Activated T-cell treated with anti-CD3 and anti-CD28 coated beads for 48 hours (primary cell): ENCODE results near the gene PAF1.
A peak's percentile ranks its signal among the peaks of the same experiment; 100 is the strongest.
"Not testable (repeated sequence)": the region's sequence is repeated elsewhere in the genome, so short reads cannot be mapped to it uniquely, and the experiment has no call there.

Experiments
- DNase-seq: peaks from one replicate; pipeline ENCODE4 v3.0.0-alpha.2; 2020; ENCODE audit warnings: low read depth

The PAF1 gene

DNA sequence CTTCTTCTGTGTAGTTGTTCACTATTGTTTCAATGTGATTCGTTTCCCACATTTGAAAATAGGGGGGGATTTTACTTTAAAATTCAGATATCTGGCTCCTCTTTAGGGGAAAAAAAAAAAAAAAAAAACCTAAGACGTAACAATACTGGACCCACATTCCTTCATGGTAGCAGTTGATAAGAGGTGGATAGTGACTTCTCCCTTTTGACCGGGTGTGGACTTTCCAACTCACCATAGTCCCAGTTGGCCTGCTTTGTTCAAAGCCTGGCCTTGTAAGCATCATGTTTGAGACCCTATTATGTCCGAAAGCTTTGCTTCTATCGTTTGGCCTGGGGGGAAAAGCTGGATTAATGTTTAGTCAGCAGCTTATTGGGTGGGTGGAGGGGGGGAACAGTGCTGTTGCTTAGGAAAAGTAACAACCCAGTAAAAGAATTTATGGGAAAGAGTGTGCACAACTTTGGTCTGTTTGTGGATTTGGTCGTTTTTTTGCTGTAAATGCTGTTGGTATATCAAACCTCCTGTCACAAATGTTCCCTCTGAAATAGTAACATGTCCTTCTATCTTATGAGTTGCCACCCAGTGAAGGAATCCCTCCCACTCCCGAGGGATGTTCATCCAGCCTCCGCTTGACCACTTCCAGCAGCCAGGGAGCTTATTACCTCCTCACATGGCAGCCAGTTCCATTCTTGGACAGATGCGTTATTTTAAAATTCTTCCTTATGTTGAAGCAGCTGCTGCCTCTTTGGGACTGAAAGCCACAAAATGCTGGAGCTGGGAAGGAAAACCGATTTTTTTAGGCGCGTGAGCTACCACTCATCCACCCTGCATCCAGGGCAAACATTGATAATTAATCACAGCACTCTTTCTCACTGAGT is 38.3 kb downstream of the PAF1 start:
- no peak for DNase-seq

DNA sequence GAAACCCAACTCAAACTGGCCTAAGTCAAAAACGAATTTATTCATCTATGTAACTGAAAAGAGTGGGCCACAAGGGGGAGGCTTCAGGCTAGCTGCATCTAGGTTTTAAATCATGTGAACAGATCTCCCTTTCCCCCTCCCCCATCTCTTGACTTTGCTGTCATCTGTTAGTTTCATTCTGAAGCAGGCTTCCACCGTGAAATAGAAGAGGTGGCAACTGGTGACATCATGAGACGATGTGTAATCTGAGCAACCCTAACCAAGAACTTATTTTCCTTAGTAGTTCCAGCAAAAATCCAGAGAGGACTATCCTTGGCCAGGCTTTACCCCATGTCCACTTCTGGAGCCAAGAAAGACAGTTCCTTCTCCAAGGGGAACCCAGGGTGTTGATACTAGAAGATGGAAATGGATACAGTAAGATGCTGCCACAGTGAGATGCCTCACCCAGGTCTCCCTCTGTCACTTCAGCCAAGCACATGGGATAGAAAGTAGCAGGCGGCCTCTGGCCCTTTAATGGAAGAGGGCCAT is 39.3 kb downstream of the PAF1 start:
- peak; percentile 25 for DNase-seq

DNA sequence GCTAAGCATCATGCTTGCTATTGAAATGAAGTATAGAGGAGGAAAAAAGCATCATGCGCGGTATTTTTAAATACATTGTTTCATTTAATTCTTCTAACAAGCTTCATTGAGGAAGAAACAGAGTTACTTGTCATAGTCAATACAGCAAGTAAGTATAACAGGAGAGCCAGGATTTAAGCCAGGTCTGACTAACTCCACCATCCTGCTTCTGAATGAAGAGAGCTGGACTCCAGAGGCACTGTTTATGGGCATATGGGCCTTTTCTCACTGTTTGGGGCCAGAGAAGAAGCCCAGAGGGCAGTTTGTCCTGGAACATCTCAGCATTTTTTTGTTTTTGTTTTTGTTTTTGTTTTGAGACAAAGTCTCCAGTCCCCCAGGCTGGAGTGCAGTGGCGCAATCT is 40.8 kb downstream of the PAF1 start:
- no peak for DNase-seq

DNA sequence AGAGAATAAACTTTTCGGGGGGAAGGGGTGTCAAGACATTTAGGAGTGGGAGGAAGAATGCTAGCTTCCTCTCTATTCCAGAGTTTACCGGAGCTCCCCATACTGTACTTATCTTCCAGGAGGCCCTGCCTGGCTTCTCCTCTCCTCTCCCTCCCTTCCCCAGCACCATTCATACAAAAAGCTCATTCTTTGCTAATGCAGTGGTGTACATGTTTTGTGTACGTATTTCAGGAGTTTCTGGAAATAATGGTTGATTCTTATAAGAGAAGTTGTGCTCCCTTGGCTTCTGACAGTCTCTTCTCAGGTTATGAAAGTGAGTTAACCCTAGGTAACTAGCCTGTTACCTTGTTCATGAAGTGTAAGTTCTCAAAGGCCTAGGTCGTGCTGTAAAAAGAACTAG is 41.6 kb downstream of the PAF1 start:
- DNase-seq, result no peak

DNA sequence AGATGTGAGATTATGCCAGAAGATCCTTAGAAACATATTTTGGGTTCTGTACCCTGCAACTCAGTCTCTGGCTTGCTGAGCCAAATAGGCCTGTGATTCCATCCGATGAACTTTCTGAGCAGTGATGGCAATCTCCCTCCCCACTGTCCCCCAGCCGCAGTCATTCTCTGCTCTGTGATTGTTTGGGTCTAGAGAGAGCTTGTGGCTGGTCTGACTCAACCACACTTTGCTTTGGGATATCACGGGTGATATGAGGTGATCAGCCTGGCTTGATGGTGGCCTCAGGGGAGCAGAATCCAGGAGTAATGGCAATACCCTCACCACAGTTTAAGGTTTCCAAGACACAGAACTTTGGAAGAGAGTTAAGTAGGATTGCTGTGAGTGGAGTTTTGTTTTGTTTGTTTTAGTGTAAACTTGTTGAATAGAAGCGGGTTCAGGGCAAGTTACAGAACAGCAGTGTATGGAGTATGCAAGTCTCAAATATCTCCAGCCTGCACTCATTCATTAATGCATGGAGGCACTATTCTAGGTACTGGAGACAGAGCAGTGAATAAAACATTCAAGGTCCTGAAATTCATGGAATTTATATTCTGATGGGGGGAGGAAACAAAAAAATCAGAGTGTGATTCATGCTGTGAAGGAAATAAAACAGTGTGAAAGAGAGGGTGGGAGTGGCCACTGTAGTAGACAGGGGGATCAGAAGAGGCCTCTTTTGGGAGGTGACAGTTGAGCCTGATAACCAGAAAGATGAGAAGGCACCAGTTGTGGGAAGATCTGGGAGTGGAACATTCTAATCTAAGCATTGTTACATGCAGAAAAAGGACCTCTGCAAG is 43.4 kb downstream of the PAF1 start:
- DNase-seq, result no peak

DNA sequence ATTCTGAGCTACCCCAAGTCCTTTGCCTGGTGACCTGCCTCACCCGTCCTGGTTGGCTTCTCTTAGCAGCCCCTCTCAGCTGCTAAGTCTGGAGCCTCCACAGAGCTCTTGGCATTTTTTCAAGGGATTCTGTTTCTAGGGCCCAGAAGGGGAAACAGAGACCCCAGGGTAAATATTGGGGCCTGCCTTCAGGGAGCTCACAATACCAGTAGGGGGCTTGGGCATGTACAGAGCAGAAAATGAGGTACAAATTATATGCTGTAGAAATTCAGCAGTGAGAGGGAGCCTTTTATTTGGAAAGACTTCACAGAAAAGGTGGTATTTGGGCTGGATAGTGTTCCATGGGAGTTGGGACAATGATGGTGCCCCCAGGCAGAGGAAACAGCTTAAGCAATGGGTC is 45.0 kb downstream of the PAF1 start:
- DNase-seq, result no peak

DNA sequence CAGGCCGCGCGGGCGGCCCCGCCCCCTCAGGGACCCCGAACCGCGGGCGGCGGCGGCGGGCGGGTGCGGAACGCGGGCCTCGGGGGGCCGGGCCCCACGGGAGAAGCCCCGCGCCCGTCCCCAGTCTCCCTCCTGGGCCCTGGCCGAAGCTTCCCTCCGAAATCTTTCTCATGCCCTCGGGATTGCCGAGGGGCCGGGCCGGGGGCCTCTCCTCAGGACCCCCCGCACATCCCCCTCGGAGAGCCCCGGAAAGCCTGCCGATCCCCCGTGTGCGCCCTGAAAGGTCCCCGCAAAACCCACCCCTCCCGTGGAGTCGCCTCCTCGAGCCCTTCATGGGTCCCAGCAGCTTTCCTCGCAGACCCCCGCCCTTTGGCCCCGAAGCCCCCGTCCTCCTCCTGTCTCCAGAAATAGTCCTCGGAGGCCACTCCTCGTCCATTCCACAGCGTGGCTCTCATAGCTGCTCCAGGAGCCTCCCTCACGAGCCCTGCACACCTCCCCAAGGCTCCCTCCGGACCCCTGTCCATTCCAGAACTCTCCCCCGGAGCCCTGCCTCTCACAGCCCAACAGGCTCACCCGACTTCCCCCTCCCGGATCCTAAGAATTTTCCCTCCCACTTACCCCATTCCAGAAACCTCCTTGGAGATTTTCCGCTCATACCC is 48.1 kb downstream of the PAF1 start:
- no peak for DNase-seq

DNA sequence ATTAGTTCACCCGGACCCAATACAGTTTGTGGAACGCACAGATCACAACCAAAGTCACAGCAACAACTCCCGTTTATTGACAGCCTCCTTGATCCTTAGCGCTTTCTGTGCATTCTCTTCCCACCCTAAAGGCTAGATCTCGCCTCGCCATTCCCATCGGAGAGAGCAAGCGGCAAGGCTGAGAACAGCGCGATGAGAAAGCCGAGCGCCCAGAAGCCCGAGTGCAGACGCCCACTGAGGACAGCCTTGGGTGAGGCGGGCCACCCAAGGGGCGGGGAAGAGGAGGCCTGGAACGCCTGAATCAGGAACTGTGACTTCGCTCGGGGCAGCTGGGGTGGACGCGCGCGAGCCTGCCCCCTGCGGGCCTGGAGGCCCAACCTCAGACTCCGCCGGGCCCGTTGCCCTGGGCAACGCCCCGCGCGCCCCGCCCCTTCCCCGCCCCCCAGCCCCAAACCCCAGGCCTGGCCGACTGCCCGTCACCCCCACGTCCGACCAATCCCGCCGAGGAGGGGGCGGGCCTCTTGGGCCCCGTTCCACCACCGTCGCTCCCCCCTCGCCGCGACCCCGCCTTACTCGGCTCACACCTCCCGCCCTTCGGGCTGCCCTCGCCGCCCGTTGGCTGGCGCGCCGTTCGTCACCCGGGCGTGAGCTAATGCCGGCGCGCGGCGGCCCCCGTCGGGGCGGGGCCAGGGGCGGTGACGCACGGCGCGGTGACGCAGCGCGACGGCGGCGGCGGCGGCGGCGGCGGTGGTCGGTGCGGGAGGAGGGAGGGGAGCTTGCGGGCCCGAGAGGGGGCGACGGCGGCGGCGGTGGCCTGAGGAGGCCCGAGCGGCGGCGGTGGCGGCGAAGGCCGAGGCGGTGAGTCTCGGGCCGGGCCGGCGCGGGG is 48.9 kb downstream of the PAF1 start, which contains the start of gene SAMD4B:
Gene SAMD4B, plus strand, starts transcription at position 703 of the 886 bp plus-strand sequence. CDS start 14,473 bp downstream, outside the sequence.
- DNase-seq, result peak; percentile 99

DNA sequence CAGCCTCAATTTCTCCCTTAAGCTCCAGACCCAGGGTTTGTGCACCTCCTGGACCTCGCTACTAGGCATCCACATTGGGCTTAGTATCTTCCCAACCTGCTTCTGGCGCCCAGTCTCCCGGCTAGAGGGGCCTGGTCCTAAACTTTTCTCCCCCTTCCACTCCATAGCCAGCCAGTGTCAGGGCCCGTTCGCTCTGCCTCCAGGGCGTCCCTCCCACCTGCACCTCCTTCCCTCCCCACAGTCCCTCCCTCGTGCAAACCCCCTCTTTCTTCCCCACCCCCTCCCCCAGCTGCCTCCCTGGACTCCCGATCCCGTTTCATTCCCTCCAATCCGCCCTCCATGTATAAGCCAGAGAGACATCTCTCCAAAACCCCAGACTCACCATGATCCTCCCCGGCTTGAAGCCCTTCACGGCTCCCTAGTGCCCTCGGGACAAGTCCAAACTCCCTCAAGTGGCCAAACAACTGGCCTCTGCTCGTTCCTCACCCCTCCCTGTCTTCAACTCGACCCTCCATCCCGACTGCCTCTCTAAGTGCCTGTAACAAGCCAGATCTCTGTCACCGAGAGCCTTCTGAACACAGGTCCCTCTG is 49.7 kb downstream of the PAF1 start:
- no peak for DNase-seq

DNA sequence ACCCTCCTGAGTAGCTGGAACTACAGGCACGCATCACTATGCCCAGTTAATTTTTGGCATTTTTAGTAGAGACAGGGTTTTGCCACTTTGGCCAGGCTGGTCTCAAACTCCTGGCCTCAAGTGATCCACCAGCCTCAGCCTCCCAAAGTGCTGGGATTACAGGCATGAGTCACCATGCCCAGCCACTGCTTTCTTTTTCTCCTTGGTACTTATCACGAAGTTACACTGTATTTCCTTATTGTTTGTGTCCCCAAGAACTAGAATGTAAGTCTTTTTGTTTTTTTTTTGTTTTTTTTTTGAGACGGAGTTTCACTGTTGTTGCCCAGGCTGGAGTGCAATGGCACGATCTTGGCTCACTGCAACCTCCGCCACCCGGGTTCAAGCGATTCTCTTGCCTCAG is 50.8 kb downstream of the PAF1 start:
- not testable (repeated sequence) for DNase-seq

DNA sequence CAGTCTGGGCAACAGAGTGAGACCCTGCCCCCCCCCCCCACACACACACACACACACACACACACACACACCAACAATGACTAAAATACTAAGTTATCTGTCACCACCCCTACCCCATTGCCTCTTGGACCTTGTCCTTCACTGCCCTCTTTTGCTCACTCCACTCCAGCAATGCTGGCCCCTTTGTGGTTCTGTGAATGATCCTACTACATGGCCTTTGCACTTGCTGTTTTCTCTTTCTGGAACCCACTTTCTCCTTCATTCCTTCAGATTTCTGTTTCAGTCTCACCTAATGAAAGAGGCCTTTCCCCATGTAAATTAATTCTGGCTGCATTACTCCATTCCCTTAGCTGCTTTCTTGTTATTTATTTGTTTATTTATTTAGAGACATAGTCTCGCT is 51.2 kb downstream of the PAF1 start:
- DNase-seq, result no peak

DNA sequence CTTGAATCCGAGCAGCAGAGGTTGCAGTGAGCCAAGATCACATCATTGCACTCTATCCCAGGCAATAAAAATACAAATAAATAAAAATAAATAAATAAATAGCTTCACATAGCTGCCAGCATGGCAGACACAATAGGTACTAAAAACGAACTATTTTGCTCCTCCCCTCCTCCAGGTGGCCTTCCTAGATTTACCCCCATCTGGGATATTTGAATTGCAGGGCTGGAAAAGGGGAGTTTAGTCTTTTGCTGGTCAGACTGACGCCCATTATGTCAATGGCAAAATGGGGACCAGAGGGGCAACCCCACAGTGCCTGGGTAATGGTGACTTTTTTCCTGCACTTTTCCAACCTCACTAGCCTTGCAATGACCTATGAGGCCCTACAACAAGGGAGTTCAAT is 54.4 kb downstream of the PAF1 start:
- DNase-seq, result no peak
